NOMO-1 (cell line): ENCODE measurements around the gene KLHL29.

Experiments used
- DNase-seq, 2 experiments: peaks; one replicate each; lab custom pipeline; 2025; ENCODE audit not compliant: unreplicated experiment in 2 of 2; lab: John Stamatoyannopoulos, UW

The KLHL29 gene

GRCh38 chr2:23420091-23420839 lies 35.3 kb downstream of the KLHL29 start:
- no peak for DNase-seq

- no peak for DNase-seq
Measured at GRCh38 chr2:23420840-23421476, 36.0 kb downstream of the KLHL29 start.

- DNase-seq = no peak
Measured at GRCh38 chr2:23422089-23423061, 37.4 kb downstream of the KLHL29 start.

- DNase-seq = no peak
Measured at GRCh38 chr2:23423062-23423872, 38.3 kb downstream of the KLHL29 start.

GRCh38 chr2:23423873-23424680 lies 39.1 kb downstream of the KLHL29 start:
- no peak for DNase-seq

GRCh38 chr2:23425338-23425871 lies 40.4 kb downstream of the KLHL29 start:
- DNase-seq = no peak

GRCh38 chr2:23425885-23426262 lies 40.9 kb downstream of the KLHL29 start:
- no peak for DNase-seq

GRCh38 chr2:23426263-23426905 lies 41.4 kb downstream of the KLHL29 start:
- DNase-seq = no peak

GRCh38 chr2:23427350-23427749 lies 42.4 kb downstream of the KLHL29 start:
- peak; percentile 32 for DNase-seq

- no peak for DNase-seq
Measured at GRCh38 chr2:23427976-23428375, 43.0 kb downstream of the KLHL29 start.

GRCh38 chr2:23429036-23429435 lies 44.1 kb downstream of the KLHL29 start:
- DNase-seq = no peak

GRCh38 chr2:23430263-23430662 lies 45.3 kb downstream of the KLHL29 start:
- DNase-seq = no peak

GRCh38 chr2:23432531-23432930 lies 47.6 kb downstream of the KLHL29 start:
- DNase-seq = no peak

- no peak for DNase-seq
Measured at GRCh38 chr2:23433282-23433681, 48.3 kb downstream of the KLHL29 start.

GRCh38 chr2:23434721-23435121 lies 49.7 kb downstream of the KLHL29 start:
- DNase-seq = no peak

- no peak for DNase-seq
Measured at GRCh38 chr2:23435250-23436035, 50.5 kb downstream of the KLHL29 start.

GRCh38 chr2:23436346-23437098 lies 51.5 kb downstream of the KLHL29 start:
- DNase-seq = no peak
